ENCODE results near the gene POC1B. TPM values are rescaled to one million over a fixed set of nuclear protein-coding genes. Genes with fewer than 3 reads are reported as not detected.

POC1B gene
- polyA plus RNA-seq, 1 donor (not counting 4 experiments of a cell fraction or from before 2014, with no cell fraction given): 16.4 TPM

- H3K27ac ChIP-seq (ENCODE audit: control insufficient read depth, insufficient read depth, low read length): no peak overlapping the region
- dilution Hi-C loops (cut with MboI; ENCODE audit: extremely low pct_ligation_motif_present, low sequenced_read_pairs): no loop called here
- no peaks in the 10 kb centered on the region for H3K36me3 ChIP-seq (ENCODE audit: control insufficient read depth in 2 of 2, extremely low read depth in 1 of 2, insufficient read depth in 2 of 2, low read length in 2 of 2)
- H3K9me1 ChIP-seq (ENCODE audit: control insufficient read depth, extremely low read depth, insufficient read depth, low read length): no peaks in the 10 kb centered on the region
- no peak overlapping the region for H3K4me3 ChIP-seq (ENCODE audit: control insufficient read depth in 2 of 3, extremely low read depth in 1 of 3, insufficient read depth in 2 of 3, low read depth in 1 of 3, low read length in 3 of 3)
- no peaks in the 10 kb centered on the region for H3K27me3 ChIP-seq (ENCODE audit: control insufficient read depth, extremely low read depth, insufficient read depth, low read length)
- peaks cover 7% of the 10 kb centered on the region for H3K4me1 ChIP-seq (ENCODE audit: control insufficient read depth, extremely low read depth, insufficient read depth, low read length)
- no peak overlapping the region for H3K9ac ChIP-seq (ENCODE audit: control insufficient read depth, extremely low read depth, insufficient read depth, low read length)
- no peaks in the 10 kb centered on the region for H4K20me1 ChIP-seq (ENCODE audit: control insufficient read depth, extremely low read depth, insufficient read depth, low read length)
- no peaks in the 10 kb centered on the region for H3K79me2 ChIP-seq (ENCODE audit: control insufficient read depth, insufficient read depth, low read length)
- TF ChIP-seq CTCF (optimal IDR thresholded peaks at IDR 0.05 in 1 of 3, IDR thresholded peaks at IDR 0.05 in 1 of 3, conservative IDR thresholded peaks at IDR 0.05 in 1 of 3; ENCODE audit: extremely low read depth in 1 of 3, insufficient read depth in 2 of 3, low read length in 3 of 3): no peak
- TF ChIP-seq EZH2 (IDR thresholded peaks at IDR 0.05; ENCODE audit: low read length): no peak
- H2AFZ ChIP-seq (ENCODE audit: control insufficient read depth, low read length): no peak overlapping the region
- FAIRE-seq (no peak), DNase-seq (ENCODE audit: low read depth, low spot score) (no peak)
- no peaks in the 10 kb centered on the region for H3K9me3 ChIP-seq (ENCODE audit: control insufficient read depth, low read depth, low read length)
- H3K4me2 ChIP-seq (ENCODE audit: control insufficient read depth, extremely low read depth, insufficient read depth, low read depth, low read length): no peak overlapping the region
Measured at GRCh38 chr12:89421092-89421835, 104.6 kb downstream of the POC1B start.

- dilution Hi-C loops (cut with MboI; ENCODE audit: extremely low pct_ligation_motif_present, low sequenced_read_pairs): no loop called here
- peaks cover 10% of the 10 kb centered on the region for H3K4me1 ChIP-seq (ENCODE audit: control insufficient read depth, extremely low read depth, insufficient read depth, low read length)
- H3K79me2 ChIP-seq (ENCODE audit: control insufficient read depth, insufficient read depth, low read length): no peaks in the 10 kb centered on the region
- no peaks in the 10 kb centered on the region for H3K27me3 ChIP-seq (ENCODE audit: control insufficient read depth, extremely low read depth, insufficient read depth, low read length)
- no peak for FAIRE-seq
- no peaks in the 10 kb centered on the region for H3K9me1 ChIP-seq (ENCODE audit: control insufficient read depth, extremely low read depth, insufficient read depth, low read length)
- no peak overlapping the region for H3K27ac ChIP-seq (ENCODE audit: control insufficient read depth, insufficient read depth, low read length)
- DNase-seq (ENCODE audit: low read depth, low spot score): no peak
- no peaks in the 10 kb centered on the region for H3K36me3 ChIP-seq (ENCODE audit: control insufficient read depth in 2 of 2, extremely low read depth in 1 of 2, insufficient read depth in 2 of 2, low read length in 2 of 2)
- TF ChIP-seq EZH2 (IDR thresholded peaks at IDR 0.05; ENCODE audit: low read length): no peak
- TF ChIP-seq CTCF (optimal IDR thresholded peaks at IDR 0.05 in 1 of 3, IDR thresholded peaks at IDR 0.05 in 1 of 3, conservative IDR thresholded peaks at IDR 0.05 in 1 of 3; ENCODE audit: extremely low read depth in 1 of 3, insufficient read depth in 2 of 3, low read length in 3 of 3): no peak
- no peak overlapping the region for H2AFZ ChIP-seq (ENCODE audit: control insufficient read depth, low read length)
- no peaks in the 10 kb centered on the region for H3K9me3 ChIP-seq (ENCODE audit: control insufficient read depth, low read depth, low read length)
- no peak overlapping the region for H3K9ac ChIP-seq (ENCODE audit: control insufficient read depth, extremely low read depth, insufficient read depth, low read length)
- H4K20me1 ChIP-seq (ENCODE audit: control insufficient read depth, extremely low read depth, insufficient read depth, low read length): no peaks in the 10 kb centered on the region
- H3K4me2 ChIP-seq (ENCODE audit: control insufficient read depth, extremely low read depth, insufficient read depth, low read depth, low read length): no peak overlapping the region
- H3K4me3 ChIP-seq (ENCODE audit: control insufficient read depth in 2 of 3, extremely low read depth in 1 of 3, insufficient read depth in 2 of 3, low read depth in 1 of 3, low read length in 3 of 3): no peak overlapping the region
Measured at GRCh38 chr12:89418228-89418910, 107.5 kb downstream of the POC1B start.

All from keratinocyte (primary cell).